ENCODE results near the gene GPR176.
A peak's percentile ranks its signal among the peaks of the same experiment; 100 is the strongest.
"Not testable (repeated sequence)": the region's sequence is repeated elsewhere in the genome, so short reads cannot be mapped to it uniquely, and the experiment has no call there.

Gene GPR176

DNA sequence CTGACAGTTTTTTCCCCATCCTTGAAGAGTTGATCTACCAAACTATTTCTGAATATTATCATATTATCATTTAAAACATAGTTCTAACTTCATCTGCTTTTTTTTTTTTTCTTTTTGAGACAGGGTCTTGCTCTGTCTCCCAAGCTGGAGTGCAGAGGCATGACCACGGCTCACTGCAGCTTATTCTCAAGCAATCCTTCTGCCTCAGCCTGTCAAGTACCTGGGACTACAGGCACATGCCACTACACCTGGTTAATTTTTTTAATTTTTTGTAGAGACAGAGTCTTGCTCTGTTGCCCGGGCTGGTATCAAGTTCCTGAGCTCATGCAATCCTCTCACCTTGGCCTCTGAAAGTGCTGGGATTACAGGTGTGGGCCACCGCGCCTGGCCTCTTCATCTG is 15.2 kb upstream of the GPR176 start:
- DNase-seq, result no peak

GRCh38 chr15:39934397-39935071 is 14.5 kb upstream of the GPR176 start:
- no peak for DNase-seq

- DNase-seq, result no peak
Measured at GRCh38 chr15:39931615-39932014, 11.5 kb upstream of the GPR176 start.

- DNase-seq, result no peak
Measured at GRCh38 chr15:39926526-39926925, 6.5 kb upstream of the GPR176 start.

DNA sequence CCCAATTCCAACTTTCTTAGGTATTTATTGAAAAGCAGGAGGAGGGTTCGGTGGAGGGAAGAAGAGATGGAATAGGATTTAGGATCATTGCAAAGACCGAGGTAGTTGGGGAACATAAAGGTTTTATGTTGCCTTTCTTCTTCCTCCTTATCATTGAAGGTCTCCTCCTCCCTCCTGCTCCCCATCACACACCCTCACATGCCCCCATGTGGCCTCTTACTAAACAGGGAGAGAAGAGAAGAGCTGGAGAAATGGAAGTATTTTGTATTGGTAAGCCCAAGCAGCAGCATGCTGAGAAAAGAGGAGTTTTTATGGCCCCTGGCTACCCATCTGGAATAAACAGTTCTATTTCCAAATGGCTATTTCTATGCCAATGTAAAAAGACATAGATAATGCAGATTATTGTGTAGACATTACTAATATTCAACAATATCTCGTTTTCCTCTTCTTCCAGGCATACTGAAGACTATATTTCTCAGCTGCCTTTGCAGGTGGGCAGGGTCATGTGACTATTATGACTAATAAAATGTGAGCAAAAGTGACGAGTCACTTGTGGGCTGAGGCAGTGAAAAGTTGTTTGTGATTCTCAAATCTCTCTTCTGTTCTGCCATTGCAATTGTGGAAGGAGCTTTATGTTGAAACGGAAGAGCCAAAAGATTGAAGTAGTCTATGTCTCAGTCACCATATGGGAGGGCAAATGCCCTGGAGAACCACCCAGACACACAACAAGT is 5.2 kb upstream of the GPR176 start:
- DNase-seq, result no peak

GRCh38 chr15:39924437-39924836 is 4.4 kb upstream of the GPR176 start:
- DNase-seq, result no peak

DNA sequence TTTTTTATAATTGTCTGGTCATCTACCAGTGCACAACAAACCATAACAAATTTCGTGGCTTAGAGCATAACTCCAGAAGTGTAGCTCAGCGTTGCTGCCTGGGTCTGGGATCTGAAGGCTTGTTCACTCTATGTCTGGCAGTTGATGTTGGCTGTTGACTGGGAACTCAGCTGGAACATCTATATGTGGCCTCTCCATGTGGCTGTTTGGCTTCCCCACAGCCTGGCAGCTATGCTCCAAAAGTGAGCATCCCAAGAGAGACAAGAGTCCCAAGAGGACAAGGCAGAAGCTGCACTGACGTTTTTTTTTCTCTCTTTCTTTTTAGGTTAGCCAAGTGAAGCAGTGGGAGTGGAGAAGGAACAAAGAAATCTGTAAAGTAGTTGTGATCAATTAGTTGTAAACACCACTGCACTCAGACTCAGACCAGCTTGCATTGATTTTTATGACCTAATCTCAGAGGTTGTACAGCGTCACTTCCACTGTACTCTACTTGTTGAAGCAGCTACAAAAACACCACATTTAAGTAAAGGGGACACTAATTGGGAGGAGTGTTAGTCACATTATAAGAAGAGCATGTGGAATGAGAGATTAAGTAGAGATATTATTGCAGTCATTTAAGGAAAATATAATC is 2.5 kb upstream of the GPR176 start:
- no peak for DNase-seq

DNA sequence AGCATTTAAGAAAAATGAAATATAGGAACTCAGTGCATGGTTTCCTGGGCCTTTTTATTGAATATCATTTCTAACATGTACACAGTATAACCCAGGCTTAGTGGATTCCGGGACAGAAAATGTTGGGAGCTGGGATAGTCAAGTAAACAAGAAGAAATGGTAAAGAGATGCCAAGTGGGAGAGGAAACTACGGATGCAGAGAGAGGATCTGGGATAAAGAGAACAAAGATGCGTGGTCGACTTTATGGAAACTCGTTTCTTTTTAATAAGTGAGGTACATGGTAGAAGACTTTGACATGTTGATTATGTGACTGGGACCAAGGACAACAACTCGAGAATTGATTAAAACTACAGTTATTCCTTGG is 1.2 kb upstream of the GPR176 start:
- DNase-seq, result no peak

- peak; percentile 86 for DNase-seq
Measured at GRCh38 chr15:39920510-39921273, 626 bp upstream of the GPR176 start.

DNA sequence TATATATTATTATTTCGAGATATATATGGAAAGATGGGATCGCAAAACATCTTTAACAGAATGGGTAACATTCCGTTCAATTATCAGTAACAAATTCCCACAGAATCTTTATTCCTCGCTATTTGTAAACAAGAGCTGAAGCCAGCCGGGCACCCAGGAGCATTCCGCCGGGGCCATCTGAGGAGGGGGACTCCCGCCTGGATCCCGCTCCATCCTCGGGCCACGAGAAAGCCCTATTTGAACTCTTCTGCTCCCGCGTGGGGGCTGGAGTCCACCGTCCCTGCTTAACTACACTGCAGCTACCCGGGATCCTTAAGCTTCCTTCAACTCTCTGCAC is 687 bp downstream of the GPR176 start:
- no peak for DNase-seq

GRCh38 chr15:39918688-39919385 is 1.2 kb downstream of the GPR176 start:
- no peak for DNase-seq

- no peak for DNase-seq
Measured at GRCh38 chr15:39914977-39915376, 5.1 kb downstream of the GPR176 start.

DNA sequence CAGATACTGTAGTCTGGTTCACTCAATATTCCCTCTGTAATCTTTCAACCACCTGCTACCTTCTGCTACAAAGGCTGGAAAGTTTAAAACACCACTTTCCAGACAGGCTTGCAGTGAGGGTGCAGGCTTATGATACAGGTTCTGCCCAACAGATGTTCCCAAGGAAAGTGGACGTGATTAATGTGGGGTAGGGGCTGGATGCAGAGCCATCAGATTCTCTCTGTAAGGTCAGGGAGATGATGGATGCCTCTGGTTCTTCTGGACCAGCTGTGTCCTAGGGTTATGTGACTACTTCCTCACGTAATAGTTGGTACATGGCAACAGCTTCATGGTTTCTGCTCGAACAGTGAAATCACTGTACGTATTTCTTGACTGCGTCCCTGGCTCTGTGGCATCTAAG is 11.1 kb downstream of the GPR176 start:
- DNase-seq, result no peak

DNA sequence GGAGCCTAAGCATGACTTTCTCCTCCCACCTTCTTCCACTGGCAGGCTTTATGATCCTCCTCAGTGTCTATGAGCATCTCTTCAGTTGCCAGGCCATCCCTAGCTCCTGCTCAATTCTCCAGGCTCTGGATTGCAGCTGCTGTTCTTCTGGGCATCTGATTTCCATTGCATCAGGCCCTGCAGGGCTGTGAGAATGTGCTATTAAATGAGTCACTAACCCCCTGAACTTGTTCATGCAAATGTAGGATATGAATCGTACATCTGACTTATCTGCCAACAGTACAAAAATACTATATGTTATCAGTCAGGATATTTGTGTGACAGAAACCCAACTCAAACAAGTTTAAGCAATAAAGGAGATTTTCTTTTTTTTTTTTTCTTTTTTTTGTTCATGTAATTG is 11.9 kb downstream of the GPR176 start:
- DNase-seq, result no peak

GRCh38 chr15:39907216-39907615 is 12.8 kb downstream of the GPR176 start:
- DNase-seq, result no peak

- DNase-seq, result no peak
Measured at GRCh38 chr15:39904115-39904514, 16.0 kb downstream of the GPR176 start.

- DNase-seq, result no peak
Measured at GRCh38 chr15:39898317-39898716, 21.7 kb downstream of the GPR176 start.

DNA sequence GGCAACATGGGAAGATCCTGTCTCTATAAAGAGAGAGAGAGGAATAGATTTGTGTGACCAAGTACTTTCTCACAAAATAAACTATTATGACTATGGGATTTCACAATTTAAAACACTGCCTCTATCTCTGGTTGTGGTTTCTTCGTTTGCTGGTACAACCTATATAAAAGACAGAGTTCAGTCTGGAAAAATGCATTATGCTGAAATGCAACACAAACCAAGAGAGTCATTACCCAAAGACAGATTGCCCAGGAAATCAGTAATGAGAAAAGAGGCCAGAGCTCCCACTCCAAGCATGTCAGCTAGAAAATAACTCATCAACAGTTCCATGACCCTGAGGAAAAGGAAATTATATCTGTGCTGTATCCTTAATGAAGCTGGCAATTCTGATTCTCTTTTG is 23.2 kb downstream of the GPR176 start:
- no peak for DNase-seq

DNA sequence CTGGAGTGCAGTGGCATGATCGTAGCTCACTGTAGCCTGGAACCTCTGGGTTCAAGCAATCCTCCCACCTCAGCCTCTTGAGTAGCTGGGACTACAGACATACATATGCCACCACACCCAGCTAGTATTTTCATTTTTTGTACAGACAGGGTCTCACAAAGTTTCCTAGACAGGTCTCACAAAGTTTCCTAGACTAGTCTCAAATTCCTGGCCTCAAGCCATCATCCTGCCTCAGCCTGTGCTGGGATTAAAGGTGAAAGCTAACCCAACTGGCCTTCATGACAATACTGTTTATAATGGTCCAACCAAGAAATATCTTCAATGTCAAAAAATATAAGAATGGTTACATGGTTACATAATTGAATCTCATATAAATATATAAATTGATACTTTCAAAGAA is 24.0 kb downstream of the GPR176 start:
- DNase-seq, result no peak

GRCh38 chr15:39893051-39893450 is 27.0 kb downstream of the GPR176 start:
- DNase-seq, result not testable (repeated sequence)

DNA sequence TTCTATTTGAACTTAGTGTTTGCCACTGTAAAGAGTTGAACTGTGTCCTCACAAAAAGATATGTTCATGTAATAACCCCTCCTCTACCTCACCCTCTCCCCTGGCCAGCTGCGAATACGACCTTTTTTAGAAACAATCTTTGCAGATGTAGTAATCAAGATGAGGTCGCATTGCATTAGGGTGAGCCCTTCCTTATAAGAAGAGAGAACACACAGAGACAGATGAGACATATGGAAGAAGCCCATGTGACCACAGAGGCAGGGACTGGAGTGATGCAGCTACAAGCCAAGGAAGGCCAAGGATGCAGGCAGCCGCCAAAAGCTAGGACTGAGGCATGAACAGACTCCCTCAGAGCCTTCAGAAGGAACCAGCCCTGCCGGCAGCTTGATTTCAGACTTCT is 27.6 kb downstream of the GPR176 start:
- no peak for DNase-seq

DNA sequence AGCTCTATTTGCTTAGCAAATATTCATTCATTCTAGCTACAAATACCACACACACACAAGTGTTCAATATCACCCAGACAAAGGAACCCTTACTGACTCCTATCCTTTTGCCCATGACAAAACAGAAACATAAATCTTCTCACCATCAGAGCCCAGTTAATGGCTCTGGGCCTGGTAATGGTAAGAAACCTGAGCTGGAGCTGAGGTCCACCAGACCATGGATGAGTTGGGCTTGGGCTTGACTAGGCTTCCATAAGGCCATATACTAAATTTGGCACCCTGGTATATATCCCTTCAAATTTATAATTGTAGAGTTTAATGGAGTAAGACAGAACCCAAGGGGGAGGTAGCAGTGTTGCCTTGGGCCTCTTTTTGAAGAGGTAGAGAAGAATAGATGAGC is 29.4 kb downstream of the GPR176 start:
- DNase-seq, result no peak

- DNase-seq, result no peak
Measured at GRCh38 chr15:39889601-39890000, 30.5 kb downstream of the GPR176 start.

All from stimulated activated naive CD4-positive, alpha-beta T cell treated with Interleukin-2 at 50 U/mL for 16 hours (primary cell).